Stomach smooth muscle (tissue), 2 donors: ENCODE measurements around the gene CHCHD6.

ENCODE experiments used
- H3K27ac ChIP-seq: one replicate; pipeline ENCODE4 v1.7.0; 2013; ENCODE audit warnings: mild to moderate bottlenecking, low read length, inconsistent platforms
- H3K27me3 ChIP-seq, 2 donors: one replicate each; pipeline ENCODE4 v1.7.0; 2013; ENCODE audit warnings: low read length in 2 of 2; ENCODE audit not compliant: insufficient read depth in 2 of 2, control insufficient read depth in 1 of 2
- H3K36me3 ChIP-seq, 2 donors: one replicate each; pipeline ENCODE4 v1.7.0; 2013; ENCODE audit warnings: low read length in 2 of 2; ENCODE audit not compliant: control insufficient read depth in 2 of 2, insufficient read depth in 2 of 2
- H3K4me1 ChIP-seq: one replicate; pipeline ENCODE4 v1.7.0; 2013; ENCODE audit warnings: low read length; ENCODE audit not compliant: control insufficient read depth, insufficient read depth
- H3K4me3 ChIP-seq, 2 donors: one replicate each; pipeline ENCODE4 v1.7.0; 2013; ENCODE audit warnings: low read length in 2 of 2
- H3K9ac ChIP-seq, 2 donors: one replicate each; pipeline ENCODE4 v1.7.0; 2013; ENCODE audit warnings: low read length in 2 of 2, mild to moderate bottlenecking in 1 of 2
- H3K9me3 ChIP-seq, 2 donors: one replicate each; pipeline ENCODE4 v1.7.0; 2013; ENCODE audit warnings: low read length in 2 of 2; ENCODE audit not compliant: control insufficient read depth in 2 of 2
- donor health status: healthy.
- donor health status: Pancreatic carcinoma.

CHCHD6 gene

DNA sequence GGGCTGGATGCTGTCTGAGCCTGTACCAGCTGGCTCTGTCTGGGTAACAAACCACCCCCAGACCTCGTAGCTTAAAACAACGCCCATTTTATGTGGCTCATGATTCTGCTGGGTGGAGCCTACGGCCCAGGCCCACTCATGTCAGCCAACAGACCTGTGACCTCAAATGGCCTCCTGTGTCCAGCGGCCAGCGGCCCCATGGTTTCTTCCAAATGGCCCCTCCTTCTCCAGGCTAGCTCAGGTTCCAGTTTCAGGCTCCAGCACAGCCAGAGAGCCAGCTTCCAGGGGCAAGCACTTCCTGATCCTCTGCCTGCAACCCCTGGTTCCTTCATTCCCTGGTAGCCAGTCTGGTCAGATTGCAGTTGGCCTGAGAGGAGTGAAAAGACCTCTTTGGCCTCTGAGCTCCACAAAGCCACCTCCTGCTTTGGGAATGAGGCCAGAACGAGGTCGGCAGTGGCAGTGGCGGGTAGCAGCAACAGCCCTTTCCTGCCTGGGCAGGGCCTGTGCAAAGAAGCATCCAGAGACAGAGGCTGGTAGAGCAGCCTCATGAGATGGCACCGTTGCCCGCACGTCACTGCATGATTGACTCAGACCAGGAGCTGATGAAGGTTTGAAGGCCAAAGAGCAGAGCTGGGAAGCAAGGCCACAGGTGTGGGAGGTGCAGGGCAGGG lies 257.9 kb downstream of the CHCHD6 start:
- H3K9me3 ChIP-seq, result no peaks in the 10 kb centered on the region
- H3K27me3 ChIP-seq, result no peaks in the 10 kb centered on the region
- H3K9ac ChIP-seq, result no peak overlapping the region
- peaks cover 11% of the 10 kb centered on the region for H3K4me1 ChIP-seq
- H3K4me3 ChIP-seq, result no peak overlapping the region
- no peaks in the 10 kb centered on the region for H3K36me3 ChIP-seq
- no peak overlapping the region for H3K27ac ChIP-seq

DNA sequence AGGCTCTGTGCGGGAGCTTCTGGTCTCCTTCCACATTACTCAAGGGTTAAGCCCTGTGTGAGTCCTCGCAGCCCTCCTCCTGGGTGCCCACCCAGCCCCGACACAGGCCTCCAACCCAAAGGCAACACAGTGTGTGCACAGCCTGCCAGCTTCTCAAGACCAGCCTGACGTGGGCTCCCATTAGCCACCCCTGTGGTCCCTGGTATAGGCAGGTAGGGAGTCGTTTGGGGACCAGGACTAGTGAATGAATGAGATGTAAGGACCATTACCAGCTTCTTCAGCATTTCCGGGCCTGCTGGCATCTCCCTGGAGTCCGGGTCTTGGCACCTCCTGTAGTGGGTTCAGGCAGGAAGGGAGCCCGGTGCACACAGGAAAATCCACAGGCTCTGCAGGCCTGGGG lies 258.7 kb downstream of the CHCHD6 start:
- Histone ChIP-seq H3K9ac (no peak overlapping the region), H3K4me1 (peaks cover 11% of the 10 kb centered on the region), H3K27me3 (no peaks in the 10 kb centered on the region), H3K36me3 (no peaks in the 10 kb centered on the region), H3K27ac (no peak overlapping the region), H3K4me3 (no peak overlapping the region), H3K9me3 (no peaks in the 10 kb centered on the region)

DNA sequence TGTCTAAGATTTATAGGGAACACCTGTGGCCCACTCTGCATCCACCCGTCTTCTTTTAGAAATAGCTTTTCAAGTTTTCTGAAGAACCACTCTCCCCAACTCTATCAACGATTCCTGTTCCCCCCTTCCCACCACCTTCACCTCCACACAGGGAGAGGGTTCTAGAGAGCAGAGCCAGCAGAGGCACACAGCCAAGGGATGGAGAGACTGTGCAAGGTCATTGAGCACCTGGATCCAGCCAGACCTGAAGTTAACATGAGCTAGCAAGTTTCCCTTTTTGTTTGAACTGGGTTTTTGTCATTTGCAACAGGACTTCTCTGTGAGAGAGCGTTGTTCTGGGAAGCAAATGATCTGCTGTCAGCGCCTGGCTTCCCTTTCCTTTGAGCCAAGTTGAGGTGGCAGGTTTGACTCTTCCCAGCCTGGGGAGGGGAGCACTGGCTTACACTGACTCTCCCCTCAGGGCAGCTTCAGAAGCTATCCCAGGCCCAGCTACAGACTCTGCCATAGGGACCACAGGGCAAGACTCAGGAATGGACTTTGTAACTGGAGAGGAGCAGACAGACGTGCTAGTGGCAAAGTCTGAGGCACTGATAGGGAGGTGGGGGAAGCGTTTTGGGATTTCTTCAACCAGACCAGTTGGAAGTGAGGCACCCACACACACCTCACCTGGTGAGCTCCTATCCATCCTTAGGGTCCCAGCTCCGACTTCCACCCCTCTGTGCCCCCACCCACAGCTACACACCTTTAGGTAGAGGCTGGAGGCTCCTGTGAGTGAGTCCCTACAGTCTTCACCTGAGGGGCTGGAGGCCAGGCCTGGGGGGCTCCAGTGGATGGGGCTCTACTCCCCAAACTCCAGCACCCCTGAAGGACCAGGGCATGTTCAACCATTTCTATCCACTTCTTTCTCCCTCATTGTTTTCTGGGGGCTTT lies 259.5 kb downstream of the CHCHD6 start:
- no peak overlapping the region for H3K9ac ChIP-seq
- H3K9me3 ChIP-seq, result no peaks in the 10 kb centered on the region
- H3K36me3 ChIP-seq, result no peaks in the 10 kb centered on the region
- no peaks in the 10 kb centered on the region for H3K27me3 ChIP-seq
- H3K27ac ChIP-seq, result no peak overlapping the region
- H3K4me3 ChIP-seq, result no peak overlapping the region
- H3K4me1 ChIP-seq, result peaks cover 11% of the 10 kb centered on the region

DNA sequence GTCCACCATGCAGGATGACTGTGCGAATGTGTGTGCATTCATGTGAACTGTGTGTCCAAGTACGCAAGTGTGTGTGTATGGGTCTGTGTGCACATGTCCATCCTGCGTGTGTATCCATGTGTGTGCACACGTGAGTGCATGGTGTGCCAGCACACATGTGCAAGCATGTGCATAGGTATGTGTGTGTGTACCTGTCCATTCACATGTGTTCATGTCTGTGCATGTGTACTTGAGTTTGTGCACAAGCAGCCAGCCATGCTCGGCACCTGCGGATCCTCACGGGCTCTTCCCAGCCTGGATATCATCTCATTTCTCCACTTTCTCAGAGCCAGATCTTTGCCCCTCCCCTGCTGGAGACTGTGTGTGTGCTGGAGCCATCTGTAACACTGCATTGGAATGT lies 260.2 kb downstream of the CHCHD6 start:
- no peaks in the 10 kb centered on the region for H3K9me3 ChIP-seq
- H3K36me3 ChIP-seq, result no peaks in the 10 kb centered on the region
- no peak overlapping the region for H3K4me3 ChIP-seq
- no peak overlapping the region for H3K27ac ChIP-seq
- H3K27me3 ChIP-seq, result no peaks in the 10 kb centered on the region
- no peak overlapping the region for H3K9ac ChIP-seq
- H3K4me1 ChIP-seq, result peaks cover 11% of the 10 kb centered on the region

DNA sequence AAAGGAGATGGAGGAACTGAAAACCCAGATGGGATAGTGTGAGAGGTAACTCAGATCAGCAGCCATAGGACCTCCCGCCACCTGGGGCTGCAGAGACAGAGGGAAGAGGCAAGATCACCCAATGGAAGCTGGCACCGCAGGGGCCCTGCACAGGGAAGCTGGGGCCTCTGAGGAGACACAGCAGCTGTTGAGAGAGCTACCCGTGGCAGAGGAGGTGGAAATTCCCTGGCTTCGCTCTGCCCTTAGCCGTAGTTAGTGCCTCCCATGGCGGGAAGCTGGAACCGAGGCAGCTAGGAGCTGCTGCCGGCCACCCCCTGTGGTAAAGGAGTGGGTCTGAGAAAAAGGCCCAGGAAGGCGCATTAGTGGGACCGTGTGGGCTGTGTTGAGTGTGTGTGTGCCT lies 260.9 kb downstream of the CHCHD6 start:
- peaks cover 11% of the 10 kb centered on the region for H3K4me1 ChIP-seq
- H3K9me3 ChIP-seq, result no peaks in the 10 kb centered on the region
- no peaks in the 10 kb centered on the region for H3K27me3 ChIP-seq
- no peak overlapping the region for H3K27ac ChIP-seq
- no peak overlapping the region for H3K4me3 ChIP-seq
- no peaks in the 10 kb centered on the region for H3K36me3 ChIP-seq
- H3K9ac ChIP-seq, result no peak overlapping the region

DNA sequence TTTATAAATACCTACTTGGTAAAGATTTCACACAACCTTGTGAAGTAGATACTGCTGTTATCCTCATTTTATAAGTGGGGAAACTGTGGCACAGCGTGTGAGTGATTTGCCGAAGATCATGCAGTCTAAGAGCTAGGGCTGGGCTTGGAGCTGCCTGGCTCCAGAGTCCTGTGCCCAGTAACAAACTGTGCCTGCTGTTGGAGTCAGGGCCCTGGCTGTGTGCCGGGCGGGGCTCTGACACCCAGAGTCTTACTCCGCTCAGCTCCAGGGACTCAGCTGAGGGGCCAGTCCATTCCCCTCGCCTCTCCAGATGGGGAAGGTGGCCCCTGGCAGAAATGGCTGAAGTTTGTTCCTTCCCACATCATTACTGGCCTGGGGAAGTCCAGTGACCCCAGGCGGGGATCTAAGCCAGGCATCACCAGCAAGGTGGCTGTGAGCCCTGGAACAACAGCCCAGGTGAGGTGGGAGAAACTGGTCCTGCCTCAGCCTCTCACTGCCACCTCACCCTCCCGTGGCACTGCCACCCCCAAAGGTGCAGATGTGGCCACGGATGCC lies 261.6 kb downstream of the CHCHD6 start:
- Histone ChIP-seq H3K36me3 (no peaks in the 10 kb centered on the region), H3K4me1 (peaks cover 8% of the 10 kb centered on the region), H3K27ac (no peak overlapping the region), H3K4me3 (no peak overlapping the region), H3K9ac (no peak overlapping the region), H3K27me3 (no peaks in the 10 kb centered on the region), H3K9me3 (no peaks in the 10 kb centered on the region)

DNA sequence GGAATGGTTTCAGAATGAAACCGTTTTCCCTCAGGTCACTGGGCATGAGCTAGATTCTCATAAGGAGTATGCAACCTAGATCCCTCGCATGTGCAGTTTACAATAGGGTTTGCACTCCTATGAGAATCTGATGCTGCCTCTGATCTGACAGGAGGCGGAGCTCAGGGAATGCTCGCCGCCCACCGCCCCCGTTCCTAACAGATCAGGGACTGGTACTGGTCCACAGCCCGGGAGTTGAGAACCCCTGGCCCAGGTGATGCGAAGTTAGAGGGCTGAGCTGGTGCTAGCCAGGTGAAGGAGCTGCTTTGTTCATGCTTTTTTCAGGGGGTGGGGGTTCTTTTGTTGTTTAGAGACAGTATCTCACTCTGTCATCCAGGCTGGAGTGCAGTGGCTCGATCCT lies 263.3 kb downstream of the CHCHD6 start:
- no peak overlapping the region for H3K27ac ChIP-seq
- no peaks in the 10 kb centered on the region for H3K4me1 ChIP-seq
- no peak overlapping the region for H3K9ac ChIP-seq
- H3K9me3 ChIP-seq, result no peaks in the 10 kb centered on the region
- H3K36me3 ChIP-seq, result no peaks in the 10 kb centered on the region
- H3K27me3 ChIP-seq, result no peaks in the 10 kb centered on the region
- H3K4me3 ChIP-seq, result no peak overlapping the region

DNA sequence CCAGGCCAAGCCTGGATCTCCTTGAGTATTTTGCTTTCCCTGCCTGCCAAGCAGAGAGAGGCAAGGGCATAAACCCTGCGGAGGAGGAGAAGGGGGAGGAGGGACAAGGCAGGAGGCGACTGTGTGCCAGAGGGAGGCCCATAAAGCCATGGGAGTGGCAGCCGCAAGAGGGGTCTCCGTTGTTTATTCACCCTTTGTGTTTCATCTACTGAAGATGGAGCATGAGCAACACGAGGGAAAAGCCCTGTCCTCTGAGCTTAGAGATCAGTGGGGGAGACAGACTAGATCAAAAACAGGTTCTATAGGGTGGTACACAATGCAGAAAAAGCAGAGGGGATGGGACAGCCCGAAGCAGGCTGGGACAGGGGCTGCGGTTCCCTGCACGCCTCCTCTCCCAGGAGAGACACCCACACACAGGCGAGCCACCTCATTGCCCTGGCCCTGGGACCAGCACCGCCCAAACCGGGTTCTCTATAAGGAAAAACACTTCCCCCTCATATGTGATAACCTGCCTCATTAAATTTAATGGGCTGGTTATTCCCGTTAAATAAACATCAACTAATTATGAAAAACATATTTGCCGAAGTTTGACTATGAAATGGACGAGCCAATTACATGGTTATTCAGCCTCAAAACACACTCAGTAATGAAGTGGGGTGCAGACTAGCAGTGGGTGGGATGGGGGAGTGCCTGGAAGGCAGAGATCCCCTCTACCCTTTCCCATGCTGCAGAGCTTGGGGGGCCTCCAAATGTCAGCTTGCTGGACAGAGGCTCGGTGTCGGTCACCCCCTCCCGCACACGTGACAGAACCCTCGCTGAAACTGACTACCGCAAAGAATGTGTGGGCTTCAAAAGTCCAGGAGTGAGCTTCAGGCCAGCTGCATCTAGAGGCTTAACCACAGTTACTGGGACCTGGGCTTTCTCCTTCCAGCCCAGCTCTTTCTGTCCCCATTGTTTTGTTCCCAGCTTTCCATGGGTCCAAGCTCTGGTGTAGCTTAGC lies 264.7 kb downstream of the CHCHD6 start:
- no peaks in the 10 kb centered on the region for H3K4me1 ChIP-seq
- H3K27ac ChIP-seq, result no peak overlapping the region
- H3K27me3 ChIP-seq, result no peaks in the 10 kb centered on the region
- H3K36me3 ChIP-seq, result no peaks in the 10 kb centered on the region
- no peak overlapping the region for H3K4me3 ChIP-seq
- no peak overlapping the region for H3K9ac ChIP-seq
- no peaks in the 10 kb centered on the region for H3K9me3 ChIP-seq

DNA sequence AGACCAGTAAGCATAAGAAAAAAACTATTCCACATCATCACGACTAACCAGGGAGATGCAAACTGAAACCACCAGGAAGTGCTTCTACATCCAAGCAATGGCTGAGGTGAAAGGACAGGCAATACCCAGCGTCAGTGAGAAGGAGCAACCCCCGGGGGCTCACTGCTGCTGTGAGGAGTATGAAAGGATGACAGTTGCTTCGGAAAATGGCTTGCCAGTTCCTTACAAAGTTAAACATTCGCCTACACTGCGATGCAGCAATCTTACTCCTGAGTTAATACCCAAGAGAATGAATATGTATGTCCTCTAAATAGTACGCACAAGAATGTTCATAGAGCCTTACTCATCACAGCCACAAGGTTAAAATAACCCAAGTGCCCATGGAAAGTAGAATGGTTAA lies 265.5 kb downstream of the CHCHD6 start:
- Histone ChIP-seq H3K9me3 (no peaks in the 10 kb centered on the region), H3K27ac (no peak overlapping the region), H3K4me1 (no peaks in the 10 kb centered on the region), H3K36me3 (no peaks in the 10 kb centered on the region), H3K9ac (no peak overlapping the region), H3K4me3 (no peak overlapping the region), H3K27me3 (no peaks in the 10 kb centered on the region)

DNA sequence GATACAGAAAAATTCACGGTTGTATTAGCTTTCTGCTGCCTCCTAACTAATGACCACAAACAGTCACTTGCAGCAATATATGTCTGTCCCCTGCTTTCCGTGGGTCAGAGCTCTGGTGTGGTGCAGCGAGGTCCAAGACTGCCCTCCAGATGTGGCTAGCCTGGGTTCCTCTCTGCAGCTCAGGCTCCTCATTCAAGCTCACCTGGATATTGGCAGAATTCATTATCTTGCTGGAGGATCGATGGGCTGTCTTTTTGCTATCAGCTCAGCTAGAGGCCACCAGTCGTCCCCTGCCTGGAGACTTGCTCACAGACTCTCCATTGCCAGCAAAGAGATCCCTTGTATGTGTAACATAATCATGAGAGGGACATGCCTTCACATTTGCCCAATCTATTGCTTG lies 266.1 kb downstream of the CHCHD6 start:
- H3K9ac ChIP-seq, result no peak overlapping the region
- no peak overlapping the region for H3K4me3 ChIP-seq
- H3K36me3 ChIP-seq, result no peaks in the 10 kb centered on the region
- no peaks in the 10 kb centered on the region for H3K4me1 ChIP-seq
- no peaks in the 10 kb centered on the region for H3K9me3 ChIP-seq
- no peaks in the 10 kb centered on the region for H3K27me3 ChIP-seq
- H3K27ac ChIP-seq, result no peak overlapping the region
